HCT116 (cell line): ENCODE measurements around the gene DEPDC1B. TPM values are rescaled to one million over a fixed set of nuclear protein-coding genes. Genes with fewer than 3 reads are reported as not detected.

Source experiments
- ATAC-seq: fragments of 200-7000 bp; cut with Tn5 transposase; 2 replicates; pipeline ENCODE4 v1.9.1; 2020; ENCODE audit warnings: mild to moderate bottlenecking, moderate library complexity
- BruUV-seq: library from RNA; stranded (reverse); fragments of 400-500 nt; replicated peaks from 2 replicates; lab custom pipeline; 2021; lab: Mats Ljungman, UMichigan
- CTCF ChIA-PET: fragments of 300-600 bp; sonication (Branson Sonifier 250); formaldehyde crosslinking; loops from one replicate; lab custom pipeline; 2021; ENCODE audit warnings: antibody characterized with exemption; lab: Charles Lee
- POLR2A ChIA-PET: fragments of 300-600, 350-600 bp; sonication (Branson Sonifier 250); formaldehyde crosslinking; loops from one replicate; lab custom pipeline; 2021; ENCODE audit warnings: antibody characterized with exemption; lab: Charles Lee
- RAD21 ChIA-PET, 2 experiments: fragments of 300-600 bp; sonication (Branson Sonifier 250); formaldehyde crosslinking; loops; one replicate each; lab custom pipeline; 2023; ENCODE audit warnings: low total read pairs in 2 of 2; ENCODE audit not compliant: uncharacterized antibody in 2 of 2, unreplicated experiment in 2 of 2, low non-redundant PET in 1 of 2; lab: Charles Lee
- DNase-seq: peaks from one replicate; pipeline ENCODE4 v3.0.0-alpha.2; 2010; ENCODE audit warnings: low read depth, low spot score
- H2AFZ ChIP-seq: fragments of 200-600 bp; shearing (Covaris generic), sonication (generic); 2 replicates; pipeline ENCODE4 v1.6.1; 2017; ENCODE audit warnings: low read depth, mixed run types, mixed read lengths, antibody characterized with exemption, low read length; ENCODE audit not compliant: poor library complexity, severe bottlenecking
- H3K27ac ChIP-seq: 2 replicates; pipeline ENCODE4 v1.5.1; 2012; ENCODE audit warnings: low read depth, low read length
- H3K27me3 ChIP-seq: fragments of 200-600 bp; sonication (generic); 2 replicates; pipeline ENCODE4 v1.6.1; 2016; ENCODE audit warnings: mixed run types, low read length, mixed read lengths; ENCODE audit not compliant: insufficient read depth
- H3K36me3 ChIP-seq, 2 experiments: fragments of 200-500 bp in 1 of 2; fragments of 200-600 bp in 1 of 2; sonication (Bioruptor generic) in 1 of 2; sonication (generic) in 1 of 2; 2 replicates each; pipeline versions ENCODE4 v1.5.1 to v1.6.1; 2014 to 2016; ENCODE audit warnings: low read length in 2 of 2, inconsistent platforms in 1 of 2, mixed read lengths in 1 of 2, mixed run types in 1 of 2; ENCODE audit not compliant: insufficient read depth in 2 of 2, control insufficient read depth in 1 of 2
- H3K4me1 ChIP-seq, 2 experiments: fragments of 200-600 bp in 1 of 2; sonication (generic) in 1 of 2; 2 replicates each; pipeline versions ENCODE4 v1.5.1 to v1.6.1; 2012 to 2017; ENCODE audit warnings: low read length in 2 of 2, inconsistent platforms in 1 of 2, mild to moderate bottlenecking in 1 of 2, mixed read lengths in 1 of 2, mixed run types in 1 of 2, moderate library complexity in 1 of 2; ENCODE audit not compliant: insufficient read depth in 2 of 2, control insufficient read depth in 1 of 2
- H3K4me2 ChIP-seq: fragments of 200-600 bp; sonication (generic); 2 replicates; pipeline ENCODE4 v1.6.1; 2017; ENCODE audit warnings: mixed run types, low read length, mixed read lengths
- H3K4me3 ChIP-seq, 2 experiments: fragments of 200-600 bp in 1 of 2; sonication (generic) in 1 of 2; replicated peaks in 1 of 2; 2 replicates each; pipeline ENCODE4 v1.5.1; 2011 to 2016; ENCODE audit warnings: low read length in 2 of 2, control low read depth in 1 of 2, low read depth in 1 of 2, mild to moderate bottlenecking in 1 of 2, mixed read lengths in 1 of 2, mixed run types in 1 of 2
- H3K79me2 ChIP-seq: fragments of 200-600 bp; sonication (generic); 2 replicates; pipeline ENCODE4 v1.6.1; 2017; ENCODE audit warnings: mild to moderate bottlenecking, mixed run types, low read length, moderate library complexity, mixed read lengths; ENCODE audit not compliant: insufficient read depth
- H3K9ac ChIP-seq: fragments of 200-600 bp; sonication (generic); 2 replicates; pipeline ENCODE4 v1.6.1; 2016; ENCODE audit warnings: low read length, mixed read lengths
- H3K9me2 ChIP-seq: fragments of 200-600 bp; sonication (generic), shearing (Covaris generic); 2 replicates; pipeline ENCODE4 v1.6.1; 2017; ENCODE audit warnings: mixed run types, mild to moderate bottlenecking, moderate library complexity; ENCODE audit not compliant: insufficient read depth
- H3K9me3 ChIP-seq, 2 experiments: fragments of 200-500 bp in 1 of 2; fragments of 200-600 bp in 1 of 2; sonication (Bioruptor generic) in 1 of 2; sonication (generic) in 1 of 2; 2 replicates each; pipeline ENCODE4 v1.6.1; 2014 to 2017; ENCODE audit warnings: low read length in 2 of 2, mixed read lengths in 2 of 2, inconsistent platforms in 1 of 2, low read depth in 1 of 2, mild to moderate bottlenecking in 1 of 2, mixed run types in 1 of 2, moderate library complexity in 1 of 2; ENCODE audit not compliant: control insufficient read depth in 1 of 2, insufficient read depth in 1 of 2
- H4K20me1 ChIP-seq: fragments of 200-600 bp; sonication (generic), shearing (Covaris generic); 2 replicates; pipeline ENCODE4 v1.6.1; 2017; ENCODE audit warnings: mixed run types, mild to moderate bottlenecking, moderate library complexity; ENCODE audit not compliant: insufficient read depth
- CBX3 ChIP-seq: IDR thresholded peaks from 2 replicates; pipeline ENCODE4 v1.6.1; 2012; ENCODE audit warnings: low read depth
- CEBPB ChIP-seq: IDR thresholded peaks from 2 replicates; pipeline ENCODE4 v1.6.1; 2012; ENCODE audit warnings: low read depth
- EGR1 ChIP-seq: IDR thresholded peaks from 2 replicates; pipeline ENCODE4 v1.6.1; 2012; ENCODE audit warnings: low read depth
- EZH2 ChIP-seq: fragments of 200-600 bp; sonication (generic); IDR thresholded peaks from 2 replicates; pipeline ENCODE4 v1.6.1; 2017; ENCODE audit warnings: antibody characterized with exemption, mixed run types
- EZH2phosphoT487 ChIP-seq: fragments of 200-600 bp; IDR thresholded peaks from 2 replicates; pipeline ENCODE4 v1.6.1; 2018; ENCODE audit warnings: antibody characterized with exemption, borderline replicate concordance
- FOSL1 ChIP-seq: IDR thresholded peaks from 2 replicates; pipeline ENCODE4 v1.6.1; 2012; ENCODE audit warnings: low read depth
- JUND ChIP-seq: IDR thresholded peaks from 2 replicates; pipeline ENCODE4 v1.6.1; 2012
- MAX ChIP-seq: IDR thresholded peaks from 2 replicates; pipeline ENCODE4 v1.6.1; 2012
- POLR2A ChIP-seq: IDR thresholded peaks from 2 replicates; pipeline ENCODE4 v1.7.0; 2011; ENCODE audit warnings: borderline replicate concordance; ENCODE audit not compliant: insufficient read depth, insufficient read length; ENCODE audit errors: extremely low read depth
- RAD21 ChIP-seq: IDR thresholded peaks from 2 replicates; pipeline ENCODE4 v1.6.1; 2012; ENCODE audit warnings: low read depth, mild to moderate bottlenecking
- SP1 ChIP-seq: IDR thresholded peaks from 2 replicates; pipeline ENCODE4 v1.6.1; 2012; ENCODE audit warnings: low read depth
- SRF ChIP-seq: IDR thresholded peaks from 2 replicates; pipeline ENCODE4 v1.6.1; 2012; ENCODE audit warnings: low read depth
- ZFX ChIP-seq: fragments of 450-650 bp; IDR thresholded peaks from 2 replicates; pipeline ENCODE4 v1.6.1; 2017
- ZNF274 ChIP-seq: fragments of 200-500 bp; sonication (Bioruptor generic); IDR thresholded peaks from 2 replicates; pipeline ENCODE4 v1.6.1; 2014; ENCODE audit warnings: mild to moderate bottlenecking, low read depth, low read length, inconsistent platforms
- intact Hi-C: fragments of 100-400 bp; cut with micrococcal nuclease; formaldehyde crosslinking; loops from 2 replicates; pipeline ENCODE4 v1.10.0; 2022
- total RNA-seq: library from RNA; stranded (reverse); gene quantifications from one replicate; pipeline ENCODE4 v1.2.1, GENCODE V29; 2021; ENCODE audit not compliant: unreplicated experiment
- TF ChIP-seq, protein P1 (sequence below): IDR thresholded peaks from 2 replicates; pipeline ENCODE4 v1.6.1; 2011; ENCODE audit warnings: mild to moderate bottlenecking, low read length, moderate library complexity; ENCODE audit not compliant: insufficient replicate concordance; ENCODE audit errors: extremely low read depth
- TF ChIP-seq, protein P2 (sequence below): IDR thresholded peaks from 2 replicates; pipeline ENCODE4 v1.6.1; 2012; ENCODE audit warnings: low read depth
- TF ChIP-seq, protein P3 (sequence below): IDR thresholded peaks from 2 replicates; pipeline ENCODE4 v1.6.1; 2012

Gene DEPDC1B
- total RNA-seq, 1 experiment from 2014 or later, result 39.7 TPM

DNA sequence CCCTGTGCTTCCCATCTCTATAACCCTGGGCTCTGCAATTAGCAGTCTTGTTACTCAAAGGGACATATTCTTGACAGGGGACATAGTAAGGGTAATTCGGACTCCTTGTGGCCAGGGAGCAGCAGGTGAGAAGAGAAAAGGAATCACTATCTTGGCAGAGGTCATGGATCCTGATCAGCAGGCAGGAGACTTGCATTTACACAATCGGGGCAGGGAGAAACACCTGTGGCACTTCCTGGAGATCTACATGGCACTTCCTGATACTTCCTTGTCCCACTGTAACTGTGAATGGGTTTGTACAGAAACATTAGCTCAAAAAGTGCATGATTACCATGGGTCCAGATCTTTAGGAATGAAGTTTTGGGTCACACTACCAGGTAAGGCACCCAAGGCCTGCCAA is 29.2 kb downstream of the DEPDC1B start:
- ChIA-PET CTCF (interaction anchor here (0.8 to 2.4 kb wide), 2 partner anchors 21 to 860 kb away, joined by 3 to 11 read pairs; no protein-coding TSS in a partner anchor), RAD21 (no interaction called here), POLR2A (no interaction called here)
- Histone ChIP-seq H3K4me1 (no peaks in the 10 kb centered on the region), H3K36me3 (no peaks in the 10 kb centered on the region), H3K27me3 (no peaks in the 10 kb centered on the region), H3K4me2 (no peak overlapping the region), H3K9me3 (no peaks in the 10 kb centered on the region), H3K9me2 (no peaks in the 10 kb centered on the region), H3K4me3 (no peak overlapping the region), H3K9ac (no peak overlapping the region), H4K20me1 (no peaks in the 10 kb centered on the region), H3K27ac (no peak overlapping the region), H3K79me2 (peaks cover 61% of the 10 kb centered on the region), H2AFZ (no peak overlapping the region)
- DNase-seq, result no peak
- intact Hi-C loops, result no loop called here
- TF ChIP-seq POLR2A (no peak), EGR1 (no peak), FOSL1 (no peak), CBX3 (no peak), ZNF274 (no peak), RAD21 (no peak), JUND (no peak), EZH2phosphoT487 (no peak), SRF (no peak), MAX (no peak), EZH2 (no peak), CEBPB (no peak), ZFX (no peak), SP1 (no peak)
- TF ChIP-seq, protein P1, sequence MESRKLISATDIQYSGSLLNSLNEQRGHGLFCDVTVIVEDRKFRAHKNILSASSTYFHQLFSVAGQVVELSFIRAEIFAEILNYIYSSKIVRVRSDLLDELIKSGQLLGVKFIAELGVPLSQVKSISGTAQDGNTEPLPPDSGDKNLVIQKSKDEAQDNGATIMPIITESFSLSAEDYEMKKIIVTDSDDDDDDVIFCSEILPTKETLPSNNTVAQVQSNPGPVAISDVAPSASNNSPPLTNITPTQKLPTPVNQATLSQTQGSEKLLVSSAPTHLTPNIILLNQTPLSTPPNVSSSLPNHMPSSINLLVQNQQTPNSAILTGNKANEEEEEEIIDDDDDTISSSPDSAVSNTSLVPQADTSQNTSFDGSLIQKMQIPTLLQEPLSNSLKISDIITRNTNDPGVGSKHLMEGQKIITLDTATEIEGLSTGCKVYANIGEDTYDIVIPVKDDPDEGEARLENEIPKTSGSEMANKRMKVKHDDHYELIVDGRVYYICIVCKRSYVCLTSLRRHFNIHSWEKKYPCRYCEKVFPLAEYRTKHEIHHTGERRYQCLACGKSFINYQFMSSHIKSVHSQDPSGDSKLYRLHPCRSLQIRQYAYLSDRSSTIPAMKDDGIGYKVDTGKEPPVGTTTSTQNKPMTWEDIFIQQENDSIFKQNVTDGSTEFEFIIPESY, result no peak
- TF ChIP-seq, protein P2, sequence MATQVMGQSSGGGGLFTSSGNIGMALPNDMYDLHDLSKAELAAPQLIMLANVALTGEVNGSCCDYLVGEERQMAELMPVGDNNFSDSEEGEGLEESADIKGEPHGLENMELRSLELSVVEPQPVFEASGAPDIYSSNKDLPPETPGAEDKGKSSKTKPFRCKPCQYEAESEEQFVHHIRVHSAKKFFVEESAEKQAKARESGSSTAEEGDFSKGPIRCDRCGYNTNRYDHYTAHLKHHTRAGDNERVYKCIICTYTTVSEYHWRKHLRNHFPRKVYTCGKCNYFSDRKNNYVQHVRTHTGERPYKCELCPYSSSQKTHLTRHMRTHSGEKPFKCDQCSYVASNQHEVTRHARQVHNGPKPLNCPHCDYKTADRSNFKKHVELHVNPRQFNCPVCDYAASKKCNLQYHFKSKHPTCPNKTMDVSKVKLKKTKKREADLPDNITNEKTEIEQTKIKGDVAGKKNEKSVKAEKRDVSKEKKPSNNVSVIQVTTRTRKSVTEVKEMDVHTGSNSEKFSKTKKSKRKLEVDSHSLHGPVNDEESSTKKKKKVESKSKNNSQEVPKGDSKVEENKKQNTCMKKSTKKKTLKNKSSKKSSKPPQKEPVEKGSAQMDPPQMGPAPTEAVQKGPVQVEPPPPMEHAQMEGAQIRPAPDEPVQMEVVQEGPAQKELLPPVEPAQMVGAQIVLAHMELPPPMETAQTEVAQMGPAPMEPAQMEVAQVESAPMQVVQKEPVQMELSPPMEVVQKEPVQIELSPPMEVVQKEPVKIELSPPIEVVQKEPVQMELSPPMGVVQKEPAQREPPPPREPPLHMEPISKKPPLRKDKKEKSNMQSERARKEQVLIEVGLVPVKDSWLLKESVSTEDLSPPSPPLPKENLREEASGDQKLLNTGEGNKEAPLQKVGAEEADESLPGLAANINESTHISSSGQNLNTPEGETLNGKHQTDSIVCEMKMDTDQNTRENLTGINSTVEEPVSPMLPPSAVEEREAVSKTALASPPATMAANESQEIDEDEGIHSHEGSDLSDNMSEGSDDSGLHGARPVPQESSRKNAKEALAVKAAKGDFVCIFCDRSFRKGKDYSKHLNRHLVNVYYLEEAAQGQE, result no peak
- TF ChIP-seq, protein P3, sequence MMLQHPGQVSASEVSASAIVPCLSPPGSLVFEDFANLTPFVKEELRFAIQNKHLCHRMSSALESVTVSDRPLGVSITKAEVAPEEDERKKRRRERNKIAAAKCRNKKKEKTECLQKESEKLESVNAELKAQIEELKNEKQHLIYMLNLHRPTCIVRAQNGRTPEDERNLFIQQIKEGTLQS, result no peak
- no TSS peak for BruUV-seq
- no peak for ATAC-seq
